ENCODE results near the gene FGF23. TPM values are rescaled to one million over a fixed set of nuclear protein-coding genes. Genes with fewer than 3 reads are reported as not detected.

Gene FGF23
- total and polyA plus RNA-seq, 2 donors (not counting 1 experiment from before 2014, with no cell fraction given): not detected

DNA sequence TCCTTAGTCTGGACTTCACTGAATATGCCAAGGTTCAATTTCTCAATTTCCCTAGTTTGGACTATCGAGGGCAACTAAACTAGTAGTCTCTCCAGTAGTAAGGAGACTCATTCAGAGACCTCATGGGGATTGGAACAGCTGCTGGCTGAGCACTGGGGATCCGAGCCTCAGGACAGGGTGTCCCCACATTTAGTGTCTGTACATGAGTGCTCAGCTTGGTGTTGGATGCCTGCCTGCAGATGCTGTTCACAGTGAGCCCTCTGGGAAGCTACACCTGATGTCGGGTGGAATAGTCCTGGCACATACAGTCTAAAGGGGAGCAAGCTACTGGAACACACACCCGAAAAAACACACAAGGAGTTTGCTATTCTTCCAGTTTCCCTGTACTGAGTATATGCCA, 820 bp upstream of the FGF23 start:
- TF ChIP-seq CTCF (IDR thresholded peaks at IDR 0.05): no peak
- TF ChIP-seq EZH2 (IDR thresholded peaks at IDR 0.05; ENCODE audit: borderline replicate concordance, insufficient read depth, low read depth, low read length, poor library complexity, severe bottlenecking): no peak
- ATAC-seq (ENCODE audit: low read depth) (no peak), DNase-seq (no peak)
- POLR2A ChIA-PET: no interaction called here
- H3K4me3 Mint-ChIP-seq: no peak overlapping the region
- Histone ChIP-seq H3K36me3 (replicated peaks in 1 of 2; ENCODE audit: control extremely low read depth in 1 of 2, control insufficient read depth in 1 of 2, extremely low read depth in 1 of 2, insufficient read depth in 2 of 2, low read length in 1 of 2) (no peaks in the 10 kb centered on the region), H3K4me3 (ENCODE audit: control extremely low read depth in 1 of 5, extremely low read depth in 1 of 5, insufficient read depth in 1 of 5, low read depth in 2 of 5, low read length in 4 of 5) (no peak overlapping the region), H3K4me1 (ENCODE audit: control insufficient read depth in 2 of 2, insufficient read depth in 2 of 2, low read length in 2 of 2) (no peaks in the 10 kb centered on the region), H3K27ac (ENCODE audit: low read length in 2 of 2) (no peak overlapping the region), H3K79me2 (ENCODE audit: control insufficient read depth, insufficient read depth, low read length) (no peaks in the 10 kb centered on the region), H3K27me3 (replicated peaks in 1 of 4; ENCODE audit: control extremely low read depth in 1 of 4, control insufficient read depth in 3 of 4, insufficient read depth in 4 of 4, low read length in 3 of 4) (peaks cover 0 to 13% (median 10%) of the 10 kb centered on the region in 4 experiments), H4K20me1 (ENCODE audit: control insufficient read depth, insufficient read depth, low read length, poor library complexity, severe bottlenecking) (no peaks in the 10 kb centered on the region), H2AFZ (ENCODE audit: insufficient read depth, low read depth, low read length, poor library complexity, severe bottlenecking) (no peak overlapping the region), H3K4me2 (replicated peaks; ENCODE audit: low read depth, low read length, poor library complexity, severe bottlenecking) (no peak overlapping the region), H3K9ac (ENCODE audit: low read length) (no peak overlapping the region), H3K9me3 (ENCODE audit: control extremely low read depth in 1 of 3, control insufficient read depth in 2 of 3, insufficient read depth in 1 of 3, low read length in 2 of 3) (no peaks in the 10 kb centered on the region)
- no peaks in the 10 kb centered on the region for H3K9me3 Mint-ChIP-seq (ENCODE audit: insufficient read depth)
- WGBS (ENCODE audit: insufficient coverage): 92% methylated on average over 3 of the region's 4 CpGs
- H3K27ac Mint-ChIP-seq: no peak overlapping the region
- no peaks in the 10 kb centered on the region for H3K4me1 Mint-ChIP-seq
- intact Hi-C loops (cut with micrococcal nuclease): no loop called here
- H3K27me3 Mint-ChIP-seq: peaks cover 37% of the 10 kb centered on the region
- CTCF ChIA-PET: no interaction called here

- ATAC-seq (ENCODE audit: low read depth) (no peak), DNase-seq (no peak)
- CTCF ChIA-PET: no interaction called here
- Histone ChIP-seq H3K27me3 (replicated peaks in 1 of 4; ENCODE audit: control extremely low read depth in 1 of 4, control insufficient read depth in 3 of 4, insufficient read depth in 4 of 4, low read length in 3 of 4) (peaks cover 0 to 13% (median 10%) of the 10 kb centered on the region in 4 experiments), H3K4me2 (replicated peaks; ENCODE audit: low read depth, low read length, poor library complexity, severe bottlenecking) (no peak overlapping the region), H3K79me2 (ENCODE audit: control insufficient read depth, insufficient read depth, low read length) (no peaks in the 10 kb centered on the region), H3K4me3 (ENCODE audit: control extremely low read depth in 1 of 5, extremely low read depth in 1 of 5, insufficient read depth in 1 of 5, low read depth in 2 of 5, low read length in 4 of 5) (no peak overlapping the region), H3K4me1 (ENCODE audit: control insufficient read depth in 2 of 2, insufficient read depth in 2 of 2, low read length in 2 of 2) (no peaks in the 10 kb centered on the region), H3K9ac (ENCODE audit: low read length) (no peak overlapping the region), H3K27ac (ENCODE audit: low read length in 2 of 2) (no peak overlapping the region), H2AFZ (ENCODE audit: insufficient read depth, low read depth, low read length, poor library complexity, severe bottlenecking) (no peak overlapping the region), H4K20me1 (ENCODE audit: control insufficient read depth, insufficient read depth, low read length, poor library complexity, severe bottlenecking) (no peaks in the 10 kb centered on the region), H3K9me3 (ENCODE audit: control extremely low read depth in 1 of 3, control insufficient read depth in 2 of 3, insufficient read depth in 1 of 3, low read length in 2 of 3) (no peaks in the 10 kb centered on the region), H3K36me3 (replicated peaks in 1 of 2; ENCODE audit: control extremely low read depth in 1 of 2, control insufficient read depth in 1 of 2, extremely low read depth in 1 of 2, insufficient read depth in 2 of 2, low read length in 1 of 2) (no peaks in the 10 kb centered on the region)
- no peak for TF ChIP-seq EZH2 (IDR thresholded peaks at IDR 0.05; ENCODE audit: borderline replicate concordance, insufficient read depth, low read depth, low read length, poor library complexity, severe bottlenecking)
- no peak for TF ChIP-seq CTCF (IDR thresholded peaks at IDR 0.05)
- intact Hi-C loops (cut with micrococcal nuclease): no loop called here
- peaks cover 48% of the 10 kb centered on the region for H3K27me3 Mint-ChIP-seq
- H3K27ac Mint-ChIP-seq: no peak overlapping the region
- H3K4me3 Mint-ChIP-seq: no peak overlapping the region
- no peaks in the 10 kb centered on the region for H3K4me1 Mint-ChIP-seq
- POLR2A ChIA-PET: no interaction called here
- H3K9me3 Mint-ChIP-seq (ENCODE audit: insufficient read depth): no peaks in the 10 kb centered on the region
- WGBS (ENCODE audit: insufficient coverage): no CpG with 5 or more reads among the region's 1 CpG
These were observed 740 bp downstream of the FGF23 start for GRCh38 chr12:4378772-4379171.

All from B cell (primary cell).